NOMO-1 (cell line): Measurements from ENCODE around the gene VKORC1L1.
"Not testable (repeated sequence)": the region's sequence is repeated elsewhere in the genome, so short reads cannot be mapped to it uniquely, and the experiment has no call there.

Experiments
- DNase-seq, 2 experiments: peaks; one replicate each; lab custom pipeline; 2025; ENCODE audit not compliant: unreplicated experiment in 2 of 2; lab: John Stamatoyannopoulos, UW

Gene VKORC1L1

GRCh38 chr7:65880242-65880641 is 7.4 kb downstream of the VKORC1L1 start:
- not testable (repeated sequence) for DNase-seq

GRCh38 chr7:65884983-65885382 is 12.1 kb downstream of the VKORC1L1 start:
- DNase-seq, result not testable (repeated sequence)

GRCh38 chr7:65885533-65885932 is 12.7 kb downstream of the VKORC1L1 start:
- not testable (repeated sequence) for DNase-seq

GRCh38 chr7:65888434-65889156 is 15.7 kb downstream of the VKORC1L1 start:
- not testable (repeated sequence) for DNase-seq

- DNase-seq, result not testable (repeated sequence)
Measured at GRCh38 chr7:65889722-65890121, 16.8 kb downstream of the VKORC1L1 start.

GRCh38 chr7:65892161-65892560 is 19.3 kb downstream of the VKORC1L1 start:
- DNase-seq, result no peak

GRCh38 chr7:65892835-65893234 is 20.0 kb downstream of the VKORC1L1 start:
- no peak for DNase-seq

- no peak for DNase-seq
Measured at GRCh38 chr7:65896279-65896870, 23.5 kb downstream of the VKORC1L1 start.

GRCh38 chr7:65897289-65897688 is 24.4 kb downstream of the VKORC1L1 start:
- not testable (repeated sequence) for DNase-seq

GRCh38 chr7:65898677-65899447 is 26.0 kb downstream of the VKORC1L1 start:
- DNase-seq, result not testable (repeated sequence)

- DNase-seq, result no peak
Measured at GRCh38 chr7:65902306-65902705, 29.4 kb downstream of the VKORC1L1 start.

GRCh38 chr7:65907501-65908198 is 34.8 kb downstream of the VKORC1L1 start:
- DNase-seq, result no peak

GRCh38 chr7:65910237-65910636 is 37.4 kb downstream of the VKORC1L1 start:
- no peak for DNase-seq

- DNase-seq, result no peak
Measured at GRCh38 chr7:65912237-65912636, 39.4 kb downstream of the VKORC1L1 start.

GRCh38 chr7:65915921-65916657 is 43.2 kb downstream of the VKORC1L1 start:
- peak in 1 of 2 experiments; percentile 6 for DNase-seq

- no peak for DNase-seq
Measured at GRCh38 chr7:65923316-65923715, 50.4 kb downstream of the VKORC1L1 start.

GRCh38 chr7:65924193-65924592 is 51.3 kb downstream of the VKORC1L1 start:
- no peak for DNase-seq

- no peak for DNase-seq
Measured at GRCh38 chr7:65925040-65925439, 52.2 kb downstream of the VKORC1L1 start.

- no peak for DNase-seq
Measured at GRCh38 chr7:65926588-65926987, 53.7 kb downstream of the VKORC1L1 start.
